ENCODE data around the gene MEAF6.
"Not testable (repeated sequence)": the region's sequence is repeated elsewhere in the genome, so short reads cannot be mapped to it uniquely, and the experiment has no call there.

MEAF6 gene

DNA sequence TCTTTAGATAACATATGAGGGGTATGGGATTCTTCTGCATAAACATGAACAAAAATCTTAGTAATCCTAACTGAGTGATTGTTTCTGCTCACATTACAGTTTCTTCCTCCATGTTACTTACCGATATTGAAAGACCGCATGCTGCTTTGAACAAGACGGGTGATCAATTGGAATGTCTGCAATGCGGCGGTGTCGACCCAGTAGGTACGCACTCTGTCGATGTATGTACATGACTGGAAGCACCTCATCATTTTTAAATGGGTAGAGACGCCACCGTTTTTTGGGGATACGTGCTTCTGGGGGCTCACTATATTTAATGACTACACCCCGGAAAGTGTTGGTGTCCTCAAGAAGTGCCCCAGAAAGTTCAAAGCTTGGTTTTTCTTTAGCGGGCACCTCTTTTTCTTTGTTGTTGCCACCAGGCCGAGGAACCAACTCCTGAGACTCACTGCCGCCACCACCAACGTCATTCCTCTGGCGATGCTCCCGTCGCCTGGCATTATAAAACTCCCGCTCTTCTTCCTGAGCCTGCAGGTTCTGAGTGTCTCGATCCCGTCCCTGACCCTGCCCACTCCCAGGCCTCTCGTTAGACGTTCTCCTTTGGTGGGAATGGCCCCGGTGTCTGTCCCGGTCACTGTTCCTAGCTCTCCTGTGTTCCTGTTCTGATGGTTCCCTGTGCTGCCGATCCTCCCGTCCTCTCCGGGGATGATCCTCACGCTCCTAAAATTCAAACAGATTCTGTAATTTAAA, 25.6 kb upstream of the MEAF6 start:
- no peak for DNase-seq (ENCODE audit: low spot score)
- Histone ChIP-seq H3K4me3 (no peak overlapping the region), H3K27ac (no peak overlapping the region)
- TF ChIP-seq, protein P1, sequence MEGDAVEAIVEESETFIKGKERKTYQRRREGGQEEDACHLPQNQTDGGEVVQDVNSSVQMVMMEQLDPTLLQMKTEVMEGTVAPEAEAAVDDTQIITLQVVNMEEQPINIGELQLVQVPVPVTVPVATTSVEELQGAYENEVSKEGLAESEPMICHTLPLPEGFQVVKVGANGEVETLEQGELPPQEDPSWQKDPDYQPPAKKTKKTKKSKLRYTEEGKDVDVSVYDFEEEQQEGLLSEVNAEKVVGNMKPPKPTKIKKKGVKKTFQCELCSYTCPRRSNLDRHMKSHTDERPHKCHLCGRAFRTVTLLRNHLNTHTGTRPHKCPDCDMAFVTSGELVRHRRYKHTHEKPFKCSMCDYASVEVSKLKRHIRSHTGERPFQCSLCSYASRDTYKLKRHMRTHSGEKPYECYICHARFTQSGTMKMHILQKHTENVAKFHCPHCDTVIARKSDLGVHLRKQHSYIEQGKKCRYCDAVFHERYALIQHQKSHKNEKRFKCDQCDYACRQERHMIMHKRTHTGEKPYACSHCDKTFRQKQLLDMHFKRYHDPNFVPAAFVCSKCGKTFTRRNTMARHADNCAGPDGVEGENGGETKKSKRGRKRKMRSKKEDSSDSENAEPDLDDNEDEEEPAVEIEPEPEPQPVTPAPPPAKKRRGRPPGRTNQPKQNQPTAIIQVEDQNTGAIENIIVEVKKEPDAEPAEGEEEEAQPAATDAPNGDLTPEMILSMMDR (IDR thresholded peaks at IDR 0.05) = no peak

DNA sequence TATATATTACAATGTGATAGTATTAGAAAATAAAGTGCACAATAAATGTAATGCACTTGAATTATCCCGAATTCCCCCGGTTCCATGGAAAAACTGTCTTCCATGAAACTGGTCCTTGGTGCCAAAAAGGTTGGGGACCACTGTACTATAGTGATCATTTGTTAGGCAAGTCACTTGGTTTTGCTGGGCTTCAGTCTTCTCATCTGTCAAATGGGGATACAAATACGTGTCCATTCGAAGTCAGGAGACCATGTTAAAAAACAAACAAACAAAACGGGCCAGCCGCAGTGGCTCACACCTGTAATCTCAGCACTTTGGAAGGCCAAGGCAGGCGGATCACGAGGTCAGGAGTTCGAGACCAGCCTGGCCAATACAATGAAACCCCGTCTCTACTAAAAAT, 24.6 kb upstream of the MEAF6 start:
- H3K4me3 ChIP-seq; DNase-seq (ENCODE audit: low spot score); H3K27ac ChIP-seq: not testable (repeated sequence)

DNA sequence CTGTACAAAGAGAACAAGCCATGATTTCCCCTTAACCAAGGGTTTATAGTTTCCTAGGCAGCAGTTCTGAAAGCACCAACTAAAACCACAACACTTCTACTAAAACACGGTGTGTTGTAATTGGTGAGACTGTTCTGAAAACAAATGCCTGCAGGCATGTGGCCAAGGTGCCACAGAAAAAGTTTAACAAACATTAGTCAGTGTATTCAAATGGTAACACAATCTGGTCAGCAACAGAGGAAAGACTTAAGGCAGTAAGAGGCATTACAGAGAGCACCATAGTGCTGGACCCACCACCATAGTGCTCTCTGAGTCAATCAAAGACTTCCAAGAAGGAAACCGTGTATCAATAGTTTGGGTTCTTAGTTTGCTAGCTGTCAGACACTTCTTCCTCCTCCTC, 22.8 kb upstream of the MEAF6 start:
- TF ChIP-seq, protein P1 (IDR thresholded peaks at IDR 0.05) = no peak
- DNase-seq (ENCODE audit: low spot score) = no peak
- H3K4me3 ChIP-seq = no peak overlapping the region
- H3K27ac ChIP-seq = no peak overlapping the region

DNA sequence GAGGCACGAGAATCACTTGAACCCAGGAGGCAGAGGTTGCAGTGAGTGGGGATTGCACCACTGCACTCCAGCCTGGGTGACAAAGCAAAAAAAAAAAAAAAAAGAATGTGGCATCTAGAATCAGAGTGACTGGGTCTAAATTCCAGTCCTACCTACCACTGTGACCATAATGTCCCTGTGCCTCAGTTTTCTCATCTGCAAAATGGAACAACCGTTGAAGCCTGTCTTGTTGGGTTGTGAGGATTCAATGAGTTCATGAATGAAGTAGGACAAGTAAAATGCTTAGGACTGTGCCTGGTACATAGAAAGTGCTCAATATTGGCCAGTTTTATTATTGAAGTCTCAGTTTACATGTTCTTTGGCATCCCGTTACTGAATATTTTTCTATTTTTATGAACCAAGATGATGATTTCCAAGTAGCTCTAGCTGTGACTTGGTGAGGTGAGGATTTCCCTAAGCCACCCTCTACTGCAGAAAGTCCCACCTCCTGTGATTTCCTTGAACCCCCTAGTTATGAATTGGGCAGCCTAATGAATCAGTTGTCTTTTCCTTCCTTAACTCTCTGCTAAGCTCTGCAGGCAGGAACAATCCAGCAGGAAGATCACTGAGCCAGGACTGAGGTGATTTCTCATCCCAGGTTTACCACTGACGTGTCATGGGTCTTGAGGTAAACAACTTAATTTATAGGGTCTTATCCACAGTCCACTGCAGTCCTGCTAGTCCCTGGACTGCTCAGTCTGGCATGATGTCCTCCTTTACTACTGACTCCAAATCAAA, 18.9 kb upstream of the MEAF6 start:
- TF ChIP-seq, protein P1 (IDR thresholded peaks at IDR 0.05) = no peak
- no peak for DNase-seq (ENCODE audit: low spot score)
- Histone ChIP-seq H3K27ac (peak overlapping the region in 1 of 2 donors; percentile 42), H3K4me3 (no peak overlapping the region)

DNA sequence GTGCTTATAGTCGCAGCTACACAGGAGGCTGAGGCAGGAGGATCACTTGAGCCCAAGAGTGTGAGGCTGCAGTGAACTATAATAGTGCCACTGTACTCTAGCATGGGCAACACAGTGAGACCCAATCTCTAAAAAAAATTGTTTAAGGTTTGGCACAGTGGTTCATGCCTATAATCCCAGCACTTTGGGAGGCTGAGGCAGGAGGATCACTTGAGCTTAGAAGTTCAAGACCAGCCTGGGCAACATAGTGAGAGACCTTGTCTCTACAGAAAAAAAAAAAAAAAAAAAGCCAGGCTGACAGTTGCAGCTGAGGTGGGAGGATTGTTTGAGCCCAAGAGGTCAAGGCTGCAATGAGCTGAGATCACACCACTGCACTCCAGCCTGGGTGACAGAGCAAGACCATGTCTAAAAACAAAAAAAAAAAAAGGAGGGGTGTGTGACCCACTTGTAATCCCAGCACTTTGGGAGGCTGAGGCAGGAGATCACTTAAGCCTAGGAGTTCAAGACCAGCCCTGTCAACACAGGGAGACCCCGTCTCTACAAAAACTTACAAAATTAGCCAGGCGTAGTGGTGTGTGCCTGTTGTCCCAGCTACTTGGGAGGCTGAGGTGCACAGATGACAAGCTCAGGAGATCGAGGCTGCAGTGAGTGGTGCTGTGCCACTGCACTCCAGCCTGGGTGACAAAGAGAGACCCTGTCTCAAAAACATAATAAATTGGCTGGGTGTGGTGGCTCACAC, 18.0 kb upstream of the MEAF6 start:
- not testable (repeated sequence) for H3K27ac ChIP-seq; H3K4me3 ChIP-seq; DNase-seq (ENCODE audit: low spot score)

DNA sequence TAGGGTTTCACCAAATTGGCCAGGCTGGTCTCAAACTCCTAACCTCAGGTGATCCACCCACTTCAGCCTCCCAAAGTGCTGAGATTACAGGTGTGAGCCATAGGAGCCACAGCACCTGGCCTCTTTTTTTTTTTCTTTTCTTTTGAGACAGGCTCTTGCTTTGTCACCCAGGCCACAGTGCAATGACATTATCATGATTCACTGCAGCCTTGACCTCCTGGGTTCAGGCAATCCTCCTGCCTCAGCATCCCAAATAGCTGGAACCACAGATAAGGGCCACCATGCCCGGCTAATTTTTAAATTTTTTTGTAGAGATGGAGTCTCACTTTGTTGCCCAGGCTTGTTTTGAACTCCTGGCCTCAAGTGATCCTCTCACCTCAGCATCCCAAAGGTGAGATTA, 15.3 kb upstream of the MEAF6 start:
- not testable (repeated sequence) for DNase-seq (ENCODE audit: low spot score); H3K27ac ChIP-seq

DNA sequence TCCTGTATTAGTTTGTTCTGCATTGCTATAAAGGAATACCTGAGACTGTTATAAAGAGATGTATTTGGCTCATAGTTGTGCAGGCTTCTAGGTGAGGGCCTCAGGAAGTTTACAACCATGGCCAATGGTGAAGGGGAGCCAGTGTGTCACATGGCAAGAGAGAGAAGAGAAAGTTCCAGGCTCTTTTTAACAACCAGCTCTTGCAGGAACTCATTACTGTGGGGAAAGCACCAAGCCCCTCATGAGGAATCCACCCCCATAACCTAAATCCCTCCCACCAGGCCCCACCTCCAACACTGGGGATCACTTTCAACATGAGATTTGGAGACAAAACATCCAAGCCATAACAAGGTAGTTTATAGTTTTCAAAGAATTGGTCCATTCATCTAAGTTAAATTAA, 5.0 kb upstream of the MEAF6 start:
- Histone ChIP-seq H3K4me3 (no peak overlapping the region), H3K27ac (no peak overlapping the region)
- TF ChIP-seq, protein P1 (IDR thresholded peaks at IDR 0.05) = no peak
- DNase-seq (ENCODE audit: low spot score) = no peak

More for the DNA sequence above, 15.3 kb upstream of the MEAF6 start:
- H3K4me3 ChIP-seq = not testable (repeated sequence)

DNA sequence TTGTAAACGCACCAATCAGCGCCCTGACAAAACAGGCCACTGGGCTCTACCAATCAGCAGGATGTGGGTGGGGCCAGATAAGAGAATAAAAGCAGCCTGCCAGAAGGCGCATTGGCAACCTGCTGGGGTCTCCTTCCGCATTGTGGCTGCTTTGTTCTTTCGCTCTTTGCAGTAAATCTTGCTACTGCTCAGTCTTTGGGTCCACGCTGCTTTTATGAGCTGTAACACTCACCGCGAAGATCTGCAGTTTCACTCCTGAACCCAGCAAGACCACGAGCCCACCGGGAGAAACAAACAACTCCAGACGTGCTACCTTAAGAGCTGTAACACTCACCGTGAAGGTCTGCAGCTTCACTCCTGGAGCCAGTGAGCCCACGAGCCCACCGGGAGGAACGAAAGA, 4.4 kb upstream of the MEAF6 start:
- not testable (repeated sequence) for DNase-seq (ENCODE audit: low spot score); H3K4me3 ChIP-seq; H3K27ac ChIP-seq

DNA sequence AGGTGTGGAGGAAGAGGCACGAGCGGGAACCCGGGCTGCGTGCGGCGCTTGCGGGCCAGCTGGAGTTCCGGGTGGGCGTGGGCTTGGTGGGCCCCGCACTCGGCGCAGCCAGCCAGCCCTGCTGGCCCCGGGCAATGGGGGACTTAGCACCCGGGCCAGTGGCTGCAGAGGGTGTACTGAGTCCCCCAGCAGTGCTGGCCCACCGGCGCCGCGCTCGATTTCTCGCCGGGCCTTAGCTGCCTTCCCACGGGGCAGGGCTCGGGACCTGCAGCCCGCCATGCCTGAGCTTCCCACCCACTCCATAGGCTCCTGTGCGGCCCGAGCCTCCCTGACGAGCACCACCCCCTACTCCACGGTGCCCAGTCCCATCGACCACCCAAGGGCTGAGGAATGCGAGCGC, 3.7 kb upstream of the MEAF6 start:
- not testable (repeated sequence) for DNase-seq (ENCODE audit: low spot score); H3K4me3 ChIP-seq; H3K27ac ChIP-seq

All from coronary artery (tissue), 2 donors.